Right cardiac atrium (tissue), 5 donors: ENCODE measurements around the gene SLC16A7. TPM values are rescaled to one million over a fixed set of nuclear protein-coding genes. Genes with fewer than 3 reads are reported as not detected.
A peak's percentile ranks its signal among the peaks of the same experiment; 100 is the strongest.

Source experiments
- ATAC-seq, 2 donors: fragments of 200-7000 bp; cut with Tn5 transposase; one replicate each; pipeline versions ENCODE4 v1.8.0 to v1.9.1; 2020; ENCODE audit warnings: moderate library complexity in 2 of 2, mild to moderate bottlenecking in 1 of 2
- DNase-seq, 3 donors: peaks; one replicate each; pipeline ENCODE4 v3.0.0-alpha.2; 2020
- H3K27ac ChIP-seq: one replicate; pipeline ENCODE4 v1.5.1; 2013; ENCODE audit warnings: mild to moderate bottlenecking, low read length, control low read depth, moderate library complexity
- H3K27me3 ChIP-seq: one replicate; pipeline ENCODE4 v1.6.1; 2013; ENCODE audit not compliant: control insufficient read depth, insufficient read depth
- H3K4me1 ChIP-seq: one replicate; pipeline ENCODE4 v1.6.1; 2013; ENCODE audit warnings: low read length; ENCODE audit not compliant: control insufficient read depth, insufficient read depth
- H3K4me3 ChIP-seq: one replicate; pipeline ENCODE4 v1.5.1; 2013; ENCODE audit warnings: low read length, control low read depth
- H3K9me3 ChIP-seq: one replicate; pipeline ENCODE4 v1.6.1; 2013; ENCODE audit warnings: low read length; ENCODE audit not compliant: control insufficient read depth
- WGBS: extraction: QIAGEN DNeasy Blood & Tissue Kit; methylation state at CpG from one replicate; pipeline ENCODE4 v1.1.7; 2013; 5-methylcytosine and 5-hydroxymethylcytosine counted together
- intact Hi-C, 4 donors: fragments of 100-400 bp; cut with DNase I; formaldehyde crosslinking; loops; one replicate each; pipeline versions ENCODE4 v1.11.0 to v1.14.0; 2022 to 2023
- long read RNA-seq, 4 donors: library from polyadenylated mRNA; unstranded; transcript quantifications; one replicate each; pipeline ENCODE4 v2.0.0, GENCODE V29; 2020 to 2021
- polyA plus RNA-seq: library from polyadenylated mRNA; stranded (reverse); fragments of 200-250 nt; gene quantifications from one replicate; pipeline ENCODE4 v1.2.3, GENCODE V29; 2013
- total RNA-seq, 4 donors: library from RNA; stranded (reverse); fragmentation: NEBNext Ultra II Directional; extraction: Animal tissue kit (Norgen Biotek cat#: 25700); gene quantifications; one replicate each; pipeline ENCODE4 v1.2.1, GENCODE V29; 2021
- donor health status: healthy with polysubstance abuse.
- donor health status: DM: no; HTN: yes; CAD: no.
- donor health status: DM: no; HTN: no; CAD: no.
- donor health status: DM: no; HTN: yes; CAD: no; lungs with severe emphysema.
- donor health status: DM: yes; HTN: yes; CAD: no.

Gene SLC16A7, protein sequence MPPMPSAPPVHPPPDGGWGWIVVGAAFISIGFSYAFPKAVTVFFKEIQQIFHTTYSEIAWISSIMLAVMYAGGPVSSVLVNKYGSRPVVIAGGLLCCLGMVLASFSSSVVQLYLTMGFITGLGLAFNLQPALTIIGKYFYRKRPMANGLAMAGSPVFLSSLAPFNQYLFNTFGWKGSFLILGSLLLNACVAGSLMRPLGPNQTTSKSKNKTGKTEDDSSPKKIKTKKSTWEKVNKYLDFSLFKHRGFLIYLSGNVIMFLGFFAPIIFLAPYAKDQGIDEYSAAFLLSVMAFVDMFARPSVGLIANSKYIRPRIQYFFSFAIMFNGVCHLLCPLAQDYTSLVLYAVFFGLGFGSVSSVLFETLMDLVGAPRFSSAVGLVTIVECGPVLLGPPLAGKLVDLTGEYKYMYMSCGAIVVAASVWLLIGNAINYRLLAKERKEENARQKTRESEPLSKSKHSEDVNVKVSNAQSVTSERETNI
- total RNA-seq (100 to 1,000 TPM in 1 of 4 donors, 10 to 100 TPM in 3; 64.3 to 109 (median 84.7) TPM), polyA plus RNA-seq (13.1 TPM)
- long read RNA-seq, donor 1, transcript SLC16A7-203 (6 exons, 1,969 nt) = major isoform, 30 of 56 reads
- long read RNA-seq, donor 1, transcript SLC16A7-206 (5 exons, 1,603 nt) = minor isoform, 10 of 56 reads
- long read RNA-seq, donor 1, partial matches to known transcripts = 2 of 56 reads
- long read RNA-seq, donor 1, other reads (novel, unspliced or antisense) = 13 of 56 reads
- long read RNA-seq, donor 2, partial matches to known transcripts = 0 of 8 reads
- long read RNA-seq, donor 2, other reads (novel, unspliced or antisense) = 7 of 8 reads
- long read RNA-seq, donor 3, transcript SLC16A7-203 (6 exons, 1,969 nt) = major isoform, 35 of 78 reads
- long read RNA-seq, donor 3, transcript SLC16A7-206 (5 exons, 1,603 nt) = minor isoform, 18 of 78 reads
- long read RNA-seq, donor 3, partial matches to known transcripts = 3 of 78 reads
- long read RNA-seq, donor 3, other reads (novel, unspliced or antisense) = 22 of 78 reads
- long read RNA-seq, donor 4, partial matches to known transcripts = 0 of 10 reads
- long read RNA-seq, donor 4, other reads (novel, unspliced or antisense) = 5 of 10 reads

- DNase-seq (peak; percentile 94 to 96 (median 96)), ATAC-seq (peak; percentile 93 to 95)
- H3K27me3 ChIP-seq = no peaks in the 10 kb centered on the region
- no peaks in the 10 kb centered on the region for H3K4me1 ChIP-seq
- intact Hi-C loops = loop anchor here in 3 of 4 donors (10.0 kb wide), 3 partner anchors 179 to 209 kb away; no protein-coding TSS in a partner anchor
- H3K27ac ChIP-seq = peak within 1 kb of the TSS; percentile 98
- no peaks in the 10 kb centered on the region for H3K9me3 ChIP-seq
- peak within 1 kb of the TSS; percentile 52 for H3K4me3 ChIP-seq
- under 1% methylated on average over 61 of the region's 61 CpGs for WGBS
These were observed at the start of gene SLC16A7 for GRCh38 chr12:59595883-59596540. Gene SLC16A7, plus strand, starts transcription at chr12:59596029. Its CDS starts 108,773 bp downstream, at chr12:59704802.

- intact Hi-C loops = no loop called here
- no peaks in the 10 kb centered on the region for H3K9me3 ChIP-seq
- H3K4me3 ChIP-seq = no peak overlapping the region
- ATAC-seq (no peak), DNase-seq (no peak)
- H3K4me1 ChIP-seq = no peaks in the 10 kb centered on the region
- WGBS = 70% methylated on average over 3 of the region's 3 CpGs
- no peak overlapping the region for H3K27ac ChIP-seq
- H3K27me3 ChIP-seq = no peaks in the 10 kb centered on the region
These were observed 46.9 kb upstream of the SLC16A7 start for GRCh38 chr12:59548930-59549329.

DNA sequence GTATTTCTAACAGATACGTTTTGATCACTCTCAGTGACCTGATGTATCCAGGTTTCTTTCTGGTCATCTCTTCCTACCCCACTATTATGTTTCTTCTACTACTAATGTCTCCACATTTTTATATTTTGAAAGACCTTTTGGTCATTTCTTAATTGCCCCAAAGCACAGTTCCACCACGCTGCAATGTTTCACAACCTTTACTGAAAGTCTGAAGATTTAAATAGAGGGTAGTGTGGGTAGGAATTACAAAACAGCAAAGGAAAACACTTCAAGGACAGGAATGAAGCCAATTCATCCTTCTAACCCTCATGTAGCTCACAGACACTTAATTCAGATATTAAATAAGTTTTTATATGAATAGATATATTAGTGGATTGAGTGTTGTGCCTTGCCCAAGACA lies 36.1 kb upstream of the SLC16A7 start:
- H3K9me3 ChIP-seq = no peaks in the 10 kb centered on the region
- ATAC-seq = no peak
- H3K4me1 ChIP-seq = no peaks in the 10 kb centered on the region
- H3K4me3 ChIP-seq = no peak overlapping the region
- no peaks in the 10 kb centered on the region for H3K27me3 ChIP-seq
- no peak for DNase-seq
- H3K27ac ChIP-seq = no peak overlapping the region
- WGBS = 69% methylated on average over 2 of the region's 2 CpGs
- intact Hi-C loops = no loop called here

- intact Hi-C loops = no loop called here
- no peak overlapping the region for H3K27ac ChIP-seq
- WGBS = 85% methylated on average over 5 of the region's 5 CpGs
- ATAC-seq (no peak), DNase-seq (no peak)
- H3K4me3 ChIP-seq = no peak overlapping the region
- no peaks in the 10 kb centered on the region for H3K4me1 ChIP-seq
- no peaks in the 10 kb centered on the region for H3K27me3 ChIP-seq
- no peaks in the 10 kb centered on the region for H3K9me3 ChIP-seq
These were observed 25.7 kb upstream of the SLC16A7 start for GRCh38 chr12:59570145-59570544.

DNA sequence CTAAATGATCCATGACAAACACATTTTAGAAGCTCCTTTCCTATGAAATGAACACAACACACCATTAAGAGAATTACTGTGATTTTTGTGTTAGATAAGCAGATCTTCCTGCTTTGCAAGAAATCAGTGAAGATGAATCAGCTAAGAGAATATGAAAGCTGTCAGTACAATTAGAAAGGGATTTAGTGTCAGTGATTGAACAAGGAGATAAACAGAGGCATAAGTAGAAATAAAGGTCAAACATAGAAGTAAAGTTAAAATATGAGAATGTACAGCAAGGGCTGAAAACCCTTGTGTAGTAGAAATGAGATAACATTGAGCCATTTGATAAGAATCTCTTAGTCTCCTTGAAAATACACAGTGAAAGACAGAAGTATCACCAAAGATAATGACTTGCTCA lies 21.4 kb upstream of the SLC16A7 start:
- Histone ChIP-seq H3K4me1 (no peaks in the 10 kb centered on the region), H3K9me3 (no peaks in the 10 kb centered on the region), H3K4me3 (no peak overlapping the region), H3K27me3 (no peaks in the 10 kb centered on the region), H3K27ac (no peak overlapping the region)
- ATAC-seq (no peak), DNase-seq (no peak)
- intact Hi-C loops = no loop called here

DNA sequence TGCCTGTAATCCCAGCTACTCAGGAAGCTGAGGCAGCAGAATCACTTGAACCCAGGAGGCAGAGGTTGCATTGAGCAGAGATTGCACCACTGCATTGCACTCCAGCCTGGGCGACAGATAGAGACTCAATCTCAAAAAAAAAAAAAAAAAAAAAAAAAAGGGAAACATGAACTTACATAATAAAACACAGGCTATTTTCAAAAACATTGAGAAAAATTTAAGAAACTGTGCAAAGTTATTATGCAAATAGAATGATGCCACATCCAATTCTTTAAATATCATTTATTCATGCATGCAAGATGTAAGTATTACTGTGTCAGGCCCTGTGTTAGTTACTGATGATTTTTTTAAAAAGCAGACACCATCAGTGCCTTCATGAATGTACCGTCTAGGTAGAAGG lies 20.0 kb upstream of the SLC16A7 start:
- H3K9me3 ChIP-seq = no peaks in the 10 kb centered on the region
- H3K4me3 ChIP-seq = no peak overlapping the region
- ATAC-seq (no peak), DNase-seq (no peak)
- no peak overlapping the region for H3K27ac ChIP-seq
- H3K4me1 ChIP-seq = no peaks in the 10 kb centered on the region
- no peaks in the 10 kb centered on the region for H3K27me3 ChIP-seq
- intact Hi-C loops = no loop called here
- 90% methylated on average over 2 of the region's 2 CpGs for WGBS

GRCh38 chr12:59578254-59578653 lies 17.6 kb upstream of the SLC16A7 start:
- no peak for ATAC-seq
- no peak overlapping the region for H3K4me3 ChIP-seq
- H3K9me3 ChIP-seq = no peaks in the 10 kb centered on the region
- H3K4me1 ChIP-seq = no peaks in the 10 kb centered on the region
- intact Hi-C loops = no loop called here
- H3K27me3 ChIP-seq = no peaks in the 10 kb centered on the region
- no peak overlapping the region for H3K27ac ChIP-seq
- DNase-seq = no peak
- 85% methylated on average over 1 of the region's 1 CpG for WGBS

DNA sequence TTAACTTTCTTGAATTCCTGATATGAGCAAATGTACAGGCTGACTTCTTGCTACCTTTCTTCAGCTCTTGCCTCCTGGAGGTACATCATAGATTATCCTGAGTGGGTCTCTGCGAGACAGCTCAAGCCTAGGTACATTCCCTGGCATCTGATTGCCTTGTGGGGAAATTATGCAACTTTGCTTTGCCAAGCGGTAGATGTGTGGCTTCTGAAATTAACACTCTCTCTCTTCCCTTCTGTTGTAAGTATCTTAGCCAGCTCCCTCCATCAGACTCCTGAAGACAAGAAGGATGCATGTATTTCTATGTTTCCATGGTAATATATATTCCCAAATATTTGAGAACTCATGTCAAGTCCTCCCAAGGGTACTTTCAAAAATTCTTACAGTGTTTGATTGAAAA lies 16.2 kb upstream of the SLC16A7 start:
- Histone ChIP-seq H3K4me3 (no peak overlapping the region), H3K4me1 (no peaks in the 10 kb centered on the region), H3K9me3 (no peaks in the 10 kb centered on the region), H3K27ac (no peak overlapping the region), H3K27me3 (no peaks in the 10 kb centered on the region)
- no peak for DNase-seq
- WGBS = 76% methylated on average over 2 of the region's 2 CpGs
- intact Hi-C loops = no loop called here
- ATAC-seq = no peak

DNA sequence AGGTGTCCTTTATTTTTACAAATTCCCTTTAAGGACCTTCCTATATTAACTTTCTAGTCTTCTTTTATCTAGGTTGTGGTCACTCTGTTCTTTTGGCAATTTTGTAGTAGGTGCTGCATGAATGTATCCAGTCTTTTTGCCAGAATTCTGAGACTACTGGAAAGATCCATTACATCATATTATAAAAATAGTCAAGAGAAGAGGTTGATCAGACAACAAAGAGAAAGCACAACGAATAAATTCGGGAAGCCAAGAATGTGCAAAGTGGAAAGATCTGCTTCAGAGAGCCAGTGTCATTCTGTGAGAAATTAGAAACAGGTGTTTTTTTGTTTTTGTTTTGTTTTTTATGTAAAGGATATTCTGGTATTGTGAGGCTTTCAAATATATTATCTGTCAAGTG lies 15.8 kb upstream of the SLC16A7 start:
- Histone ChIP-seq H3K4me1 (no peaks in the 10 kb centered on the region), H3K27me3 (no peaks in the 10 kb centered on the region), H3K9me3 (no peaks in the 10 kb centered on the region), H3K27ac (no peak overlapping the region), H3K4me3 (no peak overlapping the region)
- intact Hi-C loops = no loop called here
- no peak for ATAC-seq
- no peak for DNase-seq
- 25% methylated on average over 2 of the region's 2 CpGs for WGBS

GRCh38 chr12:59583003-59583712 lies 12.7 kb upstream of the SLC16A7 start:
- Histone ChIP-seq H3K9me3 (no peaks in the 10 kb centered on the region), H3K27me3 (no peaks in the 10 kb centered on the region), H3K4me1 (no peaks in the 10 kb centered on the region), H3K4me3 (no peak overlapping the region), H3K27ac (no peak overlapping the region)
- DNase-seq = no peak
- 73% methylated on average over 1 of the region's 1 CpG for WGBS
- intact Hi-C loops = no loop called here
- no peak for ATAC-seq
